Measurements from ENCODE around the gene SPRED1.
"Not testable (repeated sequence)": the region's sequence is repeated elsewhere in the genome, so short reads cannot be mapped to it uniquely, and the experiment has no call there.

SPRED1 gene

DNA sequence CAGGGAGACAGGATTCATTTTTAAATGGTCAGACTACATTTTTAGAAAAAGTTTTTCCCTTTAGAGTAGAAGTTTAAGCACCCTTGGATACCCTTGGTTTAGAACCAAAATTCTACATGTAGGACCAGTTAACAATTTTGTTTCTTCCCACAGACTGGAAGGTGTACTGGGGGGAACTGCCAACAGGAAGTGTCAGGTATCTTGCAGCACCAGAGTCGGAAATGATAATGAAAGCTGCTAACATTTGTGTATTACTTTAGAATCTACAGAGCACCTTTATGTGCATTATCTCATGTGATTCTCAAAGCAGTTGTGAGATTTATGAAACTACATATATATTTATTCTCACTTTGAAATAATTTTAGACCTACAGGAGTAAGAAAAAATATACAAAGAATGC lies 21.5 kb downstream of the SPRED1 start:
- TF ChIP-seq, protein P1, sequence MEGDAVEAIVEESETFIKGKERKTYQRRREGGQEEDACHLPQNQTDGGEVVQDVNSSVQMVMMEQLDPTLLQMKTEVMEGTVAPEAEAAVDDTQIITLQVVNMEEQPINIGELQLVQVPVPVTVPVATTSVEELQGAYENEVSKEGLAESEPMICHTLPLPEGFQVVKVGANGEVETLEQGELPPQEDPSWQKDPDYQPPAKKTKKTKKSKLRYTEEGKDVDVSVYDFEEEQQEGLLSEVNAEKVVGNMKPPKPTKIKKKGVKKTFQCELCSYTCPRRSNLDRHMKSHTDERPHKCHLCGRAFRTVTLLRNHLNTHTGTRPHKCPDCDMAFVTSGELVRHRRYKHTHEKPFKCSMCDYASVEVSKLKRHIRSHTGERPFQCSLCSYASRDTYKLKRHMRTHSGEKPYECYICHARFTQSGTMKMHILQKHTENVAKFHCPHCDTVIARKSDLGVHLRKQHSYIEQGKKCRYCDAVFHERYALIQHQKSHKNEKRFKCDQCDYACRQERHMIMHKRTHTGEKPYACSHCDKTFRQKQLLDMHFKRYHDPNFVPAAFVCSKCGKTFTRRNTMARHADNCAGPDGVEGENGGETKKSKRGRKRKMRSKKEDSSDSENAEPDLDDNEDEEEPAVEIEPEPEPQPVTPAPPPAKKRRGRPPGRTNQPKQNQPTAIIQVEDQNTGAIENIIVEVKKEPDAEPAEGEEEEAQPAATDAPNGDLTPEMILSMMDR (IDR thresholded peaks at IDR 0.05; ENCODE audit: insufficient read depth, low read depth, low read length, missing control alignments) = no peak
- H3K4me3 ChIP-seq (ENCODE audit: low read length) = no peak overlapping the region
- no peak for DNase-seq (ENCODE audit: low read depth)

DNA sequence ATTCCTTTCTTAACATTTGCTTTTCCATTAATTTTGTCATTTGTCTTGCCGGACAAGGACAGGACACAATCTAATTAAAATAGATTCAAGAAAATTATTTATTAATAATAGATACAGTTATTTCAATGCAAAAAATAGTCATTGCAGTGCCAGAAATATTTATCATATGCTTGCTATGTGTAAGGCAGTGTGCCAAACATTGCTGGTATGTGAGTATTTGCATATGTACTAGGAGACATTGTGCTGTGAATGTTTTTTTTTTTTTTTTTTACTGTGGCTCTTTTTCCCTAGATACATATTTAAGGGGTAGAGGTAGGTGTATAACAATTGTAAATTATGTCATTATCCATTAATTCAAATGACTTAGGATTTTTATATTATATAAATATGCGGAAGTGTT lies 23.3 kb downstream of the SPRED1 start:
- TF ChIP-seq, protein P1 (IDR thresholded peaks at IDR 0.05; ENCODE audit: insufficient read depth, low read depth, low read length, missing control alignments) = no peak
- no peak overlapping the region for H3K4me3 ChIP-seq (ENCODE audit: low read length)
- DNase-seq (ENCODE audit: low read depth) = peak; percentile 62

GRCh38 chr15:38277281-38277680 lies 24.6 kb downstream of the SPRED1 start:
- DNase-seq (ENCODE audit: low read depth); H3K4me3 ChIP-seq (ENCODE audit: low read length): not testable (repeated sequence)

DNA sequence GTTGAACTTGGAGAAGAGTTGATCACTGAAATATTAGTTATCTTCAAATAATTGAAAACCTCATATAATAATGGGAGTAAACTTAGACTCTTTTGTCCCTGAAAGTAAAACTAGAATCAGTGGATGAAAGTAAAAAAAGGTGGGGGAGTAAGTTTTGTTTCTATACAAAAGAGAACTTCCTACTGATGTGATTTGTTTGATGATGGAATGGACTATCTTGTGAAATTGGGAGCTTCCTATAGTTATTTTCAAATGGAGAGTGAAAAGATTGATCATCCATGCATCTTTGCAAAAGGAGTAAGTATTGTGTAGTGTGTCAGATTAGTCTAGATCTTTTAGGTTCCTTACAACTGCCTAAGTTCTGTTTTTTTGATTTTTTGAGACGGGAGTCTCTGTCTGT lies 28.4 kb downstream of the SPRED1 start:
- no peak for DNase-seq (ENCODE audit: low read depth)
- TF ChIP-seq, protein P1 (IDR thresholded peaks at IDR 0.05; ENCODE audit: insufficient read depth, low read depth, low read length, missing control alignments) = no peak
- H3K4me3 ChIP-seq (ENCODE audit: low read length) = no peak overlapping the region

GRCh38 chr15:38283010-38283409 lies 30.4 kb downstream of the SPRED1 start:
- no peak for DNase-seq (ENCODE audit: low read depth)
- H3K4me3 ChIP-seq (ENCODE audit: low read length) = no peak overlapping the region
- TF ChIP-seq, protein P1 (IDR thresholded peaks at IDR 0.05; ENCODE audit: insufficient read depth, low read depth, low read length, missing control alignments) = no peak

DNA sequence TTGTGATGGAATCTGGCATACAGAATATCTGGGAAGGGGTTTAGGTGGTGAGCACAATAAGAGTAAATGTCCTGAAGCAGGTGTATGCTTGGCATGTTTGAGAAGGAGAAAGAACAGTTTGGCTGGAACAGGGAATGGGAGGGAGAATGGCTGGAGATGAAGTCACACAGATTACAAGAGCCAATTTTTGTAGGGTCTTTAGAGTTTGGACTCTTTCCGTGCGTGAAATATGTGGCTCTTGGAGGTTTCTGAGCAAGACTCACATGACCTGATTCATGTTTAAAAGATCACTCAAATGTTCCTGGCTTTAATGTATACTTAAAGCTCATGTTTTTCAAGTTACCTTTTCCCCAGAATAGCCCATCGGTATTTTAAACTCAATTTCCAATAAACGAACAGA lies 32.8 kb downstream of the SPRED1 start:
- DNase-seq (ENCODE audit: low read depth) = no peak
- TF ChIP-seq, protein P1 (IDR thresholded peaks at IDR 0.05; ENCODE audit: insufficient read depth, low read depth, low read length, missing control alignments) = no peak
- no peak overlapping the region for H3K4me3 ChIP-seq (ENCODE audit: low read length)

DNA sequence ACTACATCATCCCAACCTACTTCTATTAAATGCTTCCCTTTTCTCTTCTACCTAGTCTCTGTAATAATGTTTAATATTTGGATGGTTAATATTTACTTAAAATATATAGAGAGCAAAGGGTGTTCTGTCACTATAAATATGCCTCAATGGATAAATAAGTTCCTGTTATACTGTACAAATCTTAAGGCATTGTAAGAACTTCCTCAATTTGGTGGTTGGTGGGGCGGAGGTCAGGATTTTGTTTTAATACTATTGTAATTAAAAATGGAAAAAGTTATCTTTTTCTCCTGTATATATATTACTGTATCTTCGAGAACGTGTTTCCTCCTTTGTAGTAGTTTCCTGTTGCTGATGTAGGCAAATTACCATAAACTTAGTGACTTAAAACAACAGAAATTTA lies 41.5 kb downstream of the SPRED1 start:
- H3K4me3 ChIP-seq (ENCODE audit: low read length) = no peak overlapping the region
- TF ChIP-seq, protein P1 (IDR thresholded peaks at IDR 0.05; ENCODE audit: insufficient read depth, low read depth, low read length, missing control alignments) = no peak
- DNase-seq (ENCODE audit: low read depth) = no peak

Data from epithelial cell of esophagus (primary cell).